K562 (cell line): Measurements from ENCODE around the gene PUDP. TPM values are rescaled to one million over a fixed set of nuclear protein-coding genes. Genes with fewer than 3 reads are reported as not detected.

Source experiments
- ATAC-seq: fragments of 200-7000 bp; cut with Tn5 transposase; 3 replicates; pipeline ENCODE4 v1.9.1; 2020; ENCODE audit warnings: moderate library complexity
- BruUV-seq: library from RNA; stranded (reverse); fragments of 400-500 nt; replicated peaks from 2 replicates; lab custom pipeline; 2021; lab: Mats Ljungman, UMichigan
- CTCF ChIA-PET: fragments of 300-600 bp; formaldehyde crosslinking; extraction: SDS; loops from one replicate; lab custom pipeline; 2021; ENCODE audit warnings: low intra/inter-chr PET ratio; lab: Yijun Ruan, JAX
- POLR2A ChIA-PET: fragments of 300-600, 350-650 bp; sonication (Branson Sonifier 250); formaldehyde crosslinking; extraction: SDS; loops from one replicate; lab custom pipeline; 2021; ENCODE audit warnings: antibody characterized with exemption, inconsistent platforms; lab: Yijun Ruan, JAX
- DNase-seq, 4 experiments: peaks; one replicate each; pipeline versions ENCODE4 v3.0.0 to v3.0.0-alpha.2; 2011 to 2018; ENCODE audit warnings: low spot score in 3 of 4, mixed read lengths in 3 of 4; ENCODE audit errors: extremely low read depth in 1 of 4
- FAIRE-seq: peaks from 2 replicates; lab custom pipeline; 2011; peaks lifted over from hg19 to GRCh38; lab: Jason Lieb, UNC
- H2AFZ ChIP-seq: 2 replicates; pipeline ENCODE4 v1.6.0; 2011; ENCODE audit warnings: low read depth, low read length, control low read depth, inconsistent platforms
- H3K27ac ChIP-seq: fragments of 200-600 bp; 3 replicates; pipeline ENCODE4 v1.8.0; 2011; ENCODE audit warnings: low read depth, mild to moderate bottlenecking, control low read depth, inconsistent platforms, low read length, moderate library complexity, mixed read lengths; ENCODE audit errors: extremely low read depth
- H3K27me3 ChIP-seq, 2 experiments: fragments of 300-600 bp in 1 of 2; 2 replicates in 1 of 2; 3 replicates in 1 of 2; pipeline versions ENCODE4 v1.6.0 to v1.8.0; 2011; ENCODE audit warnings: inconsistent platforms in 2 of 2, low read length in 2 of 2, mild to moderate bottlenecking in 1 of 2, mixed read lengths in 1 of 2, moderate library complexity in 1 of 2; ENCODE audit not compliant: control insufficient read depth in 2 of 2, insufficient read depth in 2 of 2
- H3K36me3 ChIP-seq: fragments of 300-600 bp; 3 replicates; pipeline ENCODE4 v1.8.0; 2011; ENCODE audit warnings: mild to moderate bottlenecking, low read length, inconsistent platforms; ENCODE audit not compliant: control insufficient read depth, insufficient read depth
- H3K4me1 ChIP-seq, 2 experiments: fragments of 200-600 bp in 1 of 2; replicated peaks in 1 of 2; 2 replicates in 1 of 2; 3 replicates in 1 of 2; pipeline versions ENCODE4 v1.5.1 to v1.8.0; 2011; ENCODE audit warnings: inconsistent platforms in 2 of 2, low read length in 2 of 2, mild to moderate bottlenecking in 1 of 2, mixed read lengths in 1 of 2, moderate library complexity in 1 of 2; ENCODE audit not compliant: control insufficient read depth in 2 of 2, insufficient read depth in 2 of 2
- H3K4me2 ChIP-seq: 2 replicates; pipeline ENCODE4 v1.6.1; 2011; ENCODE audit warnings: low read length, control low read depth, inconsistent platforms, mixed read lengths; ENCODE audit not compliant: insufficient read depth
- H3K4me3 ChIP-seq: fragments of 200-600 bp; sonication (generic), shearing (Covaris generic); 2 replicates; pipeline ENCODE4 v1.5.1; 2016; ENCODE audit warnings: control low read depth, inconsistent platforms
- H3K79me2 ChIP-seq: fragments of 200-600 bp; 3 replicates; pipeline ENCODE4 v1.8.0; 2011; ENCODE audit warnings: low read length, inconsistent platforms; ENCODE audit not compliant: control insufficient read depth, insufficient read depth
- H3K9ac ChIP-seq, 2 experiments: 2 replicates each; pipeline versions ENCODE4 v1.6.0 to v1.6.1; 2011; ENCODE audit warnings: low read depth in 2 of 2, low read length in 2 of 2, control low read depth in 1 of 2, inconsistent platforms in 1 of 2, mild to moderate bottlenecking in 1 of 2, mixed read lengths in 1 of 2; ENCODE audit not compliant: insufficient read depth in 1 of 2
- H3K9me1 ChIP-seq: one replicate; pipeline ENCODE4 v1.6.0; 2011; ENCODE audit warnings: inconsistent platforms, mild to moderate bottlenecking, low read length, moderate library complexity; ENCODE audit not compliant: control insufficient read depth, insufficient read depth
- H3K9me3 ChIP-seq: replicated peaks from 2 replicates; pipeline ENCODE4 v1.5.1; 2011; ENCODE audit warnings: low read depth, low read length, inconsistent platforms; ENCODE audit not compliant: control insufficient read depth, insufficient read depth
- H4K20me1 ChIP-seq: replicated peaks from 2 replicates; pipeline ENCODE4 v1.6.1; 2011; ENCODE audit warnings: low read length, inconsistent platforms, mixed read lengths; ENCODE audit not compliant: control insufficient read depth, insufficient read depth
- C11orf30 ChIP-seq: fragments of 450-650 bp; IDR thresholded peaks from 2 replicates; pipeline ENCODE4 v1.6.1; 2016; ENCODE audit warnings: low read depth, mild to moderate bottlenecking
- DNMT1 ChIP-seq: fragments of 450-650 bp; IDR thresholded peaks from 2 replicates; pipeline ENCODE4 v1.6.1; 2016; ENCODE audit warnings: antibody characterized with exemption, mild to moderate bottlenecking
- EGR1 ChIP-seq: fragments of 450-650 bp; conservative IDR thresholded peaks from 2 replicates; pipeline ENCODE4 v1.6.1; 2017; ENCODE audit warnings: mild to moderate bottlenecking
- SAFB ChIP-seq: fragments of 200-400 bp; formaldehyde crosslinking; IDR thresholded peaks from 2 replicates; pipeline ENCODE4 v1.6.1; 2017; ENCODE audit warnings: low read depth, low read length, borderline replicate concordance
- TCF7 ChIP-seq: sonication (generic); IDR thresholded peaks from 2 replicates; pipeline ENCODE4 v1.6.1; 2016; ENCODE audit warnings: antibody characterized with exemption, borderline replicate concordance
- ZBTB40 ChIP-seq, 2 experiments: fragments of 450-650 bp in 1 of 2; sonication (generic) in 1 of 2; formaldehyde crosslinking in 1 of 2; IDR thresholded peaks; 2 replicates each; pipeline versions ENCODE4 v1.7.1 to v1.9.0; 2016 to 2022; ENCODE audit warnings: inconsistent platforms in 1 of 2, mild to moderate bottlenecking in 1 of 2, missing genetic modification reagents in 1 of 2
- ZC3H8 ChIP-seq: fragments of 450-650 bp; IDR thresholded peaks from 2 replicates; pipeline ENCODE4 v1.6.1; 2017
- ZZZ3 ChIP-seq: fragments of 450-650 bp; IDR thresholded peaks from 2 replicates; pipeline ENCODE4 v1.6.1; 2016; ENCODE audit warnings: antibody characterized with exemption, mild to moderate bottlenecking, moderate library complexity
- WGBS: fragments of 100-300 bp; shearing (Covaris generic); methylation state at CpG from one replicate; pipeline ENCODE4 v1.1.6; 2016; ENCODE audit warnings: low coverage, mixed read lengths; ENCODE audit not compliant: insufficient coverage; ENCODE audit errors: missing lambda C conversion rate; 5-methylcytosine and 5-hydroxymethylcytosine counted together
- in situ Hi-C: fragments of 300-500 bp; cut with MboI; formaldehyde crosslinking; loops from 4 replicates; pipeline ENCODE4 v1.15.0; 2018; ENCODE audit warnings: inconsistent platforms, mixed read lengths
- intact Hi-C: fragments of 100-400 bp; cut with micrococcal nuclease; formaldehyde crosslinking; loops from 2 replicates; pipeline ENCODE4 v1.14.2; 2022
- polyA plus RNA-seq, 8 experiments: library from polyadenylated mRNA; depleted of rRNA in 4 of 8; stranded (reverse) in 5 of 8; unstranded in 3 of 8; fragments of >200 nt; fragmentation: Nextera tagmentation in 2 of 8; fragmentation: Illumina TruSeq in 1 of 8; extraction: Ambion mirVana in 2 of 8; extraction: Trizol in 1 of 8; gene quantifications; 2 replicates each; pipeline versions ENCODE4 v1.2.1 to v1.2.3, GENCODE V29; 2011 to 2014; ENCODE audit warnings: inconsistent platforms in 1 of 8, missing spikeins in 1 of 8
- total RNA-seq, 7 experiments: library from RNA; depleted of rRNA in 6 of 7; stranded (reverse); fragments of >200 nt in 6 of 7; fragmentation: Illumina TruSeq in 2 of 7; extraction: Trizol in 2 of 7; gene quantifications; 2 replicates each; pipeline versions ENCODE4 v1.2.1 to v1.2.3, GENCODE V29; 2011 to 2021; ENCODE audit warnings: low replicate concordance in 1 of 7

Gene PUDP
- total and polyA plus RNA-seq, 9 of the 15 experiments (the other 6 are each of a cell fraction or from before 2014, with no cell fraction given) = 13.6 to 63.0 (median 29.2) TPM

DNA sequence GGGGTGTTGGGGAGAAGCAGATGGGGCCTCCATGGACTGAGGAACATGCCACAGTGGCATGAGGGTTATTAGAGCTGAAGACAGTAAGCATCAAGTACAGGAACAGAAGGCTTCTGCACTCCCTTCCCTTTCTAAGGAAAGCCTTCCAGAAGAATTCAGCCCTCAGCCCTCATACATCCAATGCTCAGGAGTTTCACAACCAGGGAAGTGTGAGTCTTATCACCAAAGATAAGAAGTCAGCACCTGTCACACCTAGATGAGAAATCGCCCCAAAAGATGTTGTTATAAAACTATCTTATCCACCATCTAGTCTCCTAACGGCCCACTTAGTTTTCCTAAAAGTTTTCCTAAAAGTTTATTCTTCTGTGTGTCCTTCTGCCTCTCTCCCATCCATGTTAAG is 78.4 kb downstream of the PUDP start:
- ATAC-seq (no peak), DNase-seq (no peak), FAIRE-seq (no peak)
- 23% methylated on average over 2 of the region's 2 CpGs for WGBS
- H4K20me1 ChIP-seq = no peaks in the 10 kb centered on the region
- no peak overlapping the region for H3K4me2 ChIP-seq
- ChIA-PET POLR2A (no interaction called here), CTCF (no interaction called here)
- in situ Hi-C loops (no loop called here), intact Hi-C loops (no loop called here)
- H3K36me3 ChIP-seq = peaks cover 10% of the 10 kb centered on the region; the same call in 1 of the 3 replicates
- no TSS peak for BruUV-seq
- no peaks in the 10 kb centered on the region for H3K27me3 ChIP-seq
- no peak overlapping the region for H2AFZ ChIP-seq
- no peaks in the 10 kb centered on the region for H3K4me1 ChIP-seq
- no peak overlapping the region for H3K4me3 ChIP-seq
- no peak overlapping the region for H3K9ac ChIP-seq
- no peak overlapping the region for H3K27ac ChIP-seq
- H3K79me2 ChIP-seq = no peaks in the 10 kb centered on the region
- H3K9me3 ChIP-seq = no peaks in the 10 kb centered on the region
- no peaks in the 10 kb centered on the region for H3K9me1 ChIP-seq
- TF ChIP-seq TCF7 (no peak), C11orf30 (no peak), DNMT1 (no peak)

DNA sequence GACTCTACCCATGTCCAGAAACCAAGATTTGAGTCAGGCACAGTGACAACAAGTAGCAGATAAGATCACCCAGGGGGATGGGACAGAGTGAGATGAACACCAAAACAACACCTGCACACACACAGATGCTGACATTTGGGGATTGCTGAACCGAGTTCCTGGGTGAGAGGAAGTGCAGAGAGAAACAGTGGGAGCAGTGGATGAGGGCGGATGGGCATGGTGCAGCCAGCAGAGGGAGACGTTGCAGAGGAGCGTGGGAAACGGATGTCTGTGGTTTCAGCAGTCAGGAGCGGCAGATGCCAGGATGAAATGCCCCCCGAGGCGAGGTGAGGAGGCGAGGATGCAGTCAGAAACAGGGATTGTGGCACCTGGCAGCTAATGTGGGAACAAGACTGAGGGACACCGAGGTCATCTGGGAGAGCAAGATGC is 79.0 kb downstream of the PUDP start:
- Histone ChIP-seq H3K27ac (no peak overlapping the region), H4K20me1 (no peaks in the 10 kb centered on the region), H3K9me3 (no peaks in the 10 kb centered on the region), H3K4me2 (no peak overlapping the region), H3K4me1 (no peaks in the 10 kb centered on the region), H2AFZ (no peak overlapping the region), H3K27me3 (no peaks in the 10 kb centered on the region), H3K4me3 (no peak overlapping the region), H3K9me1 (no peaks in the 10 kb centered on the region), H3K36me3 (0 out of 3 replicates have a peak, but pooled peaks cover 7% of the 10 kb centered on the region), H3K79me2 (no peaks in the 10 kb centered on the region), H3K9ac (no peak overlapping the region)
- in situ Hi-C loops (no loop called here), intact Hi-C loops (no loop called here)
- FAIRE-seq (no peak), ATAC-seq (no peak), DNase-seq (no peak)
- BruUV-seq = no TSS peak
- ChIA-PET POLR2A (no interaction called here), CTCF (no interaction called here)
- WGBS = no CpG with 5 or more reads among the region's 10 CpGs
- TF ChIP-seq ZC3H8 (no peak), ZBTB40 (IDR thresholded peaks at IDR 0.05) (no peak), ZBTB40 (CRISPR knock-in tag; IDR thresholded peaks at IDR 0.05) (no peak), EGR1 (no peak), ZZZ3 (no peak), SAFB (no peak)
